Activated gamma-delta T cell treated with Interleukin-2 at 50 U/mL for 16 hours (primary cell): ENCODE data around the gene FAM76A.
"Not testable (repeated sequence)": the region's sequence is repeated elsewhere in the genome, so short reads cannot be mapped to it uniquely, and the experiment has no call there.

Source experiments
- DNase-seq: peaks from one replicate; pipeline ENCODE4 v3.0.0-alpha.2; 2020

The FAM76A gene

GRCh38 chr1:27726173-27727044 lies 648 bp downstream of the FAM76A start:
- peak; percentile 37 for DNase-seq

GRCh38 chr1:27727126-27727525 lies 1.4 kb downstream of the FAM76A start:
- DNase-seq = no peak

GRCh38 chr1:27736252-27736651 lies 10.5 kb downstream of the FAM76A start:
- DNase-seq = no peak

GRCh38 chr1:27741121-27741520 lies 15.4 kb downstream of the FAM76A start:
- no peak for DNase-seq

- no peak for DNase-seq
Measured at GRCh38 chr1:27744556-27744955, 18.8 kb downstream of the FAM76A start.

- DNase-seq = no peak
Measured at GRCh38 chr1:27745466-27745865, 19.7 kb downstream of the FAM76A start.

GRCh38 chr1:27752360-27752759 lies 26.6 kb downstream of the FAM76A start:
- DNase-seq = no peak

- no peak for DNase-seq
Measured at GRCh38 chr1:27755286-27755685, 29.5 kb downstream of the FAM76A start.

GRCh38 chr1:27755865-27756264 lies 30.1 kb downstream of the FAM76A start:
- DNase-seq = no peak

- no peak for DNase-seq
Measured at GRCh38 chr1:27759236-27759635, 33.5 kb downstream of the FAM76A start.

- no peak for DNase-seq
Measured at GRCh38 chr1:27760426-27760825, 34.7 kb downstream of the FAM76A start.

- no peak for DNase-seq
Measured at GRCh38 chr1:27762033-27762432, 36.3 kb downstream of the FAM76A start.

- DNase-seq = no peak
Measured at GRCh38 chr1:27763358-27763757, 37.6 kb downstream of the FAM76A start.

GRCh38 chr1:27770293-27770830 lies 44.6 kb downstream of the FAM76A start:
- DNase-seq = no peak

- no peak for DNase-seq
Measured at GRCh38 chr1:27772036-27772931, 46.5 kb downstream of the FAM76A start.

- peak; percentile 97 for DNase-seq
Measured at GRCh38 chr1:27772932-27773825, 47.4 kb downstream of the FAM76A start, which contains the start of gene STX12. Gene STX12, plus strand, starts transcription at chr1:27773219. Its CDS starts 89 bp downstream, at chr1:27773308.

GRCh38 chr1:27773826-27774445 lies 48.2 kb downstream of the FAM76A start:
- no peak for DNase-seq

GRCh38 chr1:27774654-27775053 lies 48.9 kb downstream of the FAM76A start:
- no peak for DNase-seq

GRCh38 chr1:27775336-27775735 lies 49.6 kb downstream of the FAM76A start:
- DNase-seq = not testable (repeated sequence)

GRCh38 chr1:27776276-27776675 lies 50.5 kb downstream of the FAM76A start:
- DNase-seq = not testable (repeated sequence)

GRCh38 chr1:27778056-27778455 lies 52.3 kb downstream of the FAM76A start:
- no peak for DNase-seq

GRCh38 chr1:27779122-27779521 lies 53.4 kb downstream of the FAM76A start:
- DNase-seq = no peak
